KMS-11 (cell line): ENCODE results near the gene CLCC1.
A peak's percentile ranks its signal among the peaks of the same experiment; 100 is the strongest.
"Not testable (repeated sequence)": the region's sequence is repeated elsewhere in the genome, so short reads cannot be mapped to it uniquely, and the experiment has no call there.

Experiments
- H2AFZ ChIP-seq: fragments of 200-600 bp; sonication (generic); 2 replicates; pipeline ENCODE4 v1.6.1; 2016; ENCODE audit warnings: antibody characterized with exemption, mixed run types, low read depth
- H3K27ac ChIP-seq: fragments of 200-600 bp; sonication (generic); 2 replicates; pipeline ENCODE4 v1.6.1; 2016; ENCODE audit warnings: mild to moderate bottlenecking, mixed run types
- H3K27me3 ChIP-seq: fragments of 200-600 bp; sonication (generic); 2 replicates; pipeline ENCODE4 v1.6.1; 2017; ENCODE audit warnings: mild to moderate bottlenecking, low read depth, mixed run types, moderate library complexity; ENCODE audit not compliant: insufficient read depth
- H3K36me3 ChIP-seq: fragments of 200-600 bp; sonication (generic); 2 replicates; pipeline ENCODE4 v1.6.1; 2017; ENCODE audit warnings: mild to moderate bottlenecking, mixed run types; ENCODE audit not compliant: insufficient read depth
- H3K4me1 ChIP-seq: fragments of 200-600 bp; sonication (generic); 2 replicates; pipeline ENCODE4 v1.6.1; 2016; ENCODE audit warnings: mild to moderate bottlenecking, low read depth, mixed run types; ENCODE audit not compliant: poor library complexity, severe bottlenecking
- H3K4me2 ChIP-seq: fragments of 200-600 bp; sonication (generic); 2 replicates; pipeline ENCODE4 v1.7.0; 2016; ENCODE audit warnings: mild to moderate bottlenecking, mixed run types
- H3K4me3 ChIP-seq: fragments of 200-600 bp; sonication (generic); IDR thresholded peaks from 2 replicates; pipeline ENCODE4 v1.6.1; 2017; ENCODE audit warnings: low read depth, low read length, mixed read lengths; ENCODE audit not compliant: insufficient read depth
- H3K79me2 ChIP-seq: fragments of 200-600 bp; sonication (generic); 2 replicates; pipeline ENCODE4 v1.6.1; 2016; ENCODE audit warnings: low read depth, mixed run types; ENCODE audit not compliant: insufficient read depth
- H3K9ac ChIP-seq: fragments of 200-600 bp; sonication (generic); 2 replicates; pipeline ENCODE4 v1.6.1; 2016; ENCODE audit warnings: mild to moderate bottlenecking, mixed run types
- H4K20me1 ChIP-seq: fragments of 200-600 bp; sonication (generic); 2 replicates; pipeline ENCODE4 v1.6.1; 2016; ENCODE audit warnings: mild to moderate bottlenecking, mixed run types; ENCODE audit not compliant: insufficient read depth
- CTCF ChIP-seq: fragments of 200-600 bp; sonication (generic); conservative IDR thresholded peaks from 2 replicates; pipeline ENCODE4 v1.6.1; 2017; ENCODE audit warnings: low read depth, mild to moderate bottlenecking, antibody characterized with exemption, low read length, moderate library complexity, mixed read lengths

CLCC1 gene

GRCh38 chr1:108963052-108963686 lies at the start of gene CLCC1:
Gene CLCC1 (minus strand): TSS chr1:108963484. CDS start chr1:108950437, 13,047 bp downstream.
- TF ChIP-seq CTCF: no peak
- peak within 1 kb of the TSS; percentile 71 for H2AFZ ChIP-seq
- peak within 1 kb of the TSS; percentile 94 for H3K9ac ChIP-seq
- H3K79me2 ChIP-seq: peaks cover 12% of the 10 kb centered on the region
- no peaks in the 10 kb centered on the region for H4K20me1 ChIP-seq
- H3K27ac ChIP-seq: peak within 1 kb of the TSS; percentile 97
- peak within 1 kb of the TSS; percentile 47 for H3K4me2 ChIP-seq
- no peaks in the 10 kb centered on the region for H3K36me3 ChIP-seq
- H3K4me1 ChIP-seq: peaks cover 5% of the 10 kb centered on the region
- peak within 1 kb of the TSS; percentile 5 for H3K4me3 ChIP-seq
- no peaks in the 10 kb centered on the region for H3K27me3 ChIP-seq

- no peaks in the 10 kb centered on the region for H4K20me1 ChIP-seq
- no peak overlapping the region for H3K9ac ChIP-seq
- H3K27me3 ChIP-seq: no peaks in the 10 kb centered on the region
- no peaks in the 10 kb centered on the region for H3K79me2 ChIP-seq
- TF ChIP-seq CTCF: no peak
- no peaks in the 10 kb centered on the region for H3K36me3 ChIP-seq
- no peak overlapping the region for H2AFZ ChIP-seq
- H3K4me1 ChIP-seq: no peaks in the 10 kb centered on the region
- no peak overlapping the region for H3K4me3 ChIP-seq
- no peak overlapping the region for H3K4me2 ChIP-seq
- H3K27ac ChIP-seq: no peak overlapping the region
Observed at GRCh38 chr1:109011335-109011734, 48.1 kb upstream of the CLCC1 start.

- not testable (repeated sequence) for H4K20me1 ChIP-seq, H3K36me3 ChIP-seq
Observed at GRCh38 chr1:108996622-108997021, 33.3 kb upstream of the CLCC1 start.

GRCh38 chr1:108983114-108983513 lies 19.8 kb upstream of the CLCC1 start:
- no peak overlapping the region for H3K4me2 ChIP-seq
- no peak overlapping the region for H3K9ac ChIP-seq
- no peaks in the 10 kb centered on the region for H3K4me1 ChIP-seq
- no peak for TF ChIP-seq CTCF
- no peaks in the 10 kb centered on the region for H3K36me3 ChIP-seq
- H4K20me1 ChIP-seq: no peaks in the 10 kb centered on the region
- H3K27me3 ChIP-seq: no peaks in the 10 kb centered on the region
- H3K79me2 ChIP-seq: no peaks in the 10 kb centered on the region
- H3K4me3 ChIP-seq: no peak overlapping the region
- no peak overlapping the region for H3K27ac ChIP-seq
- H2AFZ ChIP-seq: no peak overlapping the region

More at GRCh38 chr1:108996622-108997021, 33.3 kb upstream of the CLCC1 start:
- not testable (repeated sequence) for H3K4me1 ChIP-seq, H3K27me3 ChIP-seq, H3K79me2 ChIP-seq, H3K27ac ChIP-seq, H3K9ac ChIP-seq, H2AFZ ChIP-seq, H3K4me2 ChIP-seq, H3K4me3 ChIP-seq

GRCh38 chr1:108976658-108977057 lies 13.4 kb upstream of the CLCC1 start:
- Histone ChIP-seq H3K27ac (no peak overlapping the region), H2AFZ (no peak overlapping the region), H3K79me2 (no peaks in the 10 kb centered on the region)

More at GRCh38 chr1:108976658-108977057, 13.4 kb upstream of the CLCC1 start:
- H4K20me1 ChIP-seq: no peaks in the 10 kb centered on the region
- H3K9ac ChIP-seq: no peak overlapping the region
- H3K4me3 ChIP-seq: no peak overlapping the region
- no peak for TF ChIP-seq CTCF
- H3K36me3 ChIP-seq: no peaks in the 10 kb centered on the region
- H3K4me1 ChIP-seq: no peaks in the 10 kb centered on the region
- no peaks in the 10 kb centered on the region for H3K27me3 ChIP-seq
- H3K4me2 ChIP-seq: no peak overlapping the region
